ENCODE data around the gene NIPAL3.
"Not testable (repeated sequence)": the region's sequence is repeated elsewhere in the genome, so short reads cannot be mapped to it uniquely, and the experiment has no call there.

The NIPAL3 gene

DNA sequence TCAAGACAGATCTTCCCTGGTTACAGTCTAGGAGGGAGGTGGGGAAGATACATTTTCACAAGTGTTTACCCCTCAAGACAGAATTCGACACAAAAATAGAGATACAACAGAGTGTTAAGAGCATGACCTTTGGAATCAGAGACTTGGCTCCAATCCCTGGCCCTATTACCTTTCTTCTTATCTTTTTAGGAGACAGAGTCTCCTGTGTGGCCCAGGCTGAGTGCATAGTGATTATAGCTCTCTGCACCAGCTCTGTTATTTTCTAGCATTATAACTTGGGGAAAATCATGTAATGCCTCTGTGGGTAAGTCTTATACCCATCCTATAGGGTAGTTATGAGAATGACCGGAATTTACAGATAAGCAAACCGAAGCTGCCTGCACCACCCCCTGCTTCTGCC is 9.8 kb downstream of the NIPAL3 start:
- no peak for DNase-seq

DNA sequence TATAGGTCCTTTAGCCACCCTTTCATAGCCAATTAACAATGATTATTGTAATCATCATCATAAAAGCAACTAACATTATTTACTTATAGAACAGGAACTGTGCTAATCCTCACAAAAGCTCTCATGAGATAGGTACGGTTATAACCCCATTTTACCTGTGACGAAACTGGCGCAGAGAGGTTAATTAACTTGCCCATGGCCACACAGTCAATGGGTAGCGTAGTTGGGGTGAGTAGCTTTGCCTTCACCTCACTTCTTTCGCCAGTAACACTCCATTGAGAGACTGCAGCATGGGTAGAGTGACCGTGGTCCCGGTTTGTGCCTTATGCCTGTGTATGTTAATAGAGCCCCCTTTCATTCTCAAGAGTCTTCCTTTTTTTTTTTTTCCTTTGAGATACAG is 10.3 kb downstream of the NIPAL3 start:
- no peak for DNase-seq

DNA sequence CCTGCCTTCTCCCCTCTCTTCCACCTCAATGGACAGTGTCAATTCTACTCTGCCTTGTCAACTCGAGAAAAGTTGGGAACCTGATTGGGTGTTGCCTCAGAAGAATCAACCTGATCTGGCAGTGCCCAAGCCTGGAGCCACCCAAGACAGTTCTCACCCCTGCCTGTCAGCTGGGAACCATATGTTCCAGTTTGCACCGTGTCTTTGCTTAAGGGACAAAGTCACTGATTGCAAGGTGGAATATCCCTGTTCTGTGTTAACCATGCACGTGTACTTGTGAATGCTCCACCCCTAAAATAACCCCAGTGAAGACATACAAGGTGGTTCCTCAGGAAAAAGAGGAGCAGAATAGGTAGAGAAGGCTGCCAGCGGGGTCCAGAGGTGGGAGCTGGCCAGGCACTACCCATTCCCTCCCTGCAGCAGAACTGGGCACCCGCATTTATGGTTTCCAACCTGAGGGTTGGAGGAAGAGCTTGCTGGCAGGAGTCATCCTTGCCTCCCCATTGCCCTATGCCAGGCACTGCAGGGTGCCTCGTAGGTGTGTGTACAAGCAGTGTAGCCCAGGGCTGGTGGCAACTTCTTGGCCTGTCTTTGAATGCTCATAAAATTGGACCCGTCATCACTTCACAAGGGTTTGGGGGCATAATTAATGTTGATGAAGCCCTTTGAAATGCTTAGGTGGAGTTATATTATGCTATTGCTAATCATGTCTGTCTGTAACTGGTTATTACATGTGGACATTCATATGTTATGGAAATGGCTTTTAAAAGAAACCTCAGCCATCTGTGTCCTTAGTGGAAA is 11.3 kb downstream of the NIPAL3 start:
- no peak for DNase-seq

DNA sequence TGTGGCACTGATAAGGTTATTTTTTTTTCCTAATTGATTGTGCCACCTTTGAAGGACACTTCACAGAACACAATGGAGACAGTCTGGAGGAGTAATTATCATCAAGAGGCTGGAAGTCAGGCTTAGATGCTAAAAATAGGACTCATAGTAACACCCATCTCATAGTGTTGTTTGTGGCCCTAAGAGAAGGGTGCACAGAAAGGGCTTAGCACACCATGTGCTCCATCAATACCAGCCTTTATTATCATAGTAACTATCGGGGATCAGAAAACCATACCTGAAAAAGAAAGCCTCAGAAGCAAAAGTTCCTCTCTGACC is 11.9 kb downstream of the NIPAL3 start:
- DNase-seq, result no peak

DNA sequence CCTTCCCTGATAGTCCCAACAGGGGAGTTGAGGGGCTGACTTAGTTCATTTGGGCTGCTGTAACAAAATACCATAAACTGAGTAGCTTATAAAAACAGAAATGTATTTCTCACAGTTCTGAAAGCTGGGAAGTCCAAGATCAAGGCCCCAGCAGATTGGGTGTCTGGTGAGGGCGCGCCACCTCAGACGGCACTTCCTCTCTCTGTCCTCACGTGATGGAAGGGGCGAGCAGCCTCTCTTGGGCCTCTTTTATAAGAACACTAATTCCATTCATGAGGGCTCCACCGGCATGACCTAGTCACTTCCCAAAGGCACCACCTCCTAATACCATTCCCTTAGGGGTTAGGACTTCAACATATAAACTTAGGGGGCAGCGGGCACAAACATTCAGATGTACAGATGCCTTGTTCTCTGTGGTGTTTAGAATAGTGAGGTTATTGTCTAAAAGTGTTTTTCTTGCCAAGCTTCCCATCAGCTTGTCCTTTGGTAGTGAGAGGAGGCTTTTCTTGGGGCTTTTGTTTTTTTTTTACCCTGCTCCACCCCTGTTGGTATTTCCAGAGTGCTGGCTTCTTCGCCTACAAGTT is 20.3 kb downstream of the NIPAL3 start:
- no peak for DNase-seq

DNA sequence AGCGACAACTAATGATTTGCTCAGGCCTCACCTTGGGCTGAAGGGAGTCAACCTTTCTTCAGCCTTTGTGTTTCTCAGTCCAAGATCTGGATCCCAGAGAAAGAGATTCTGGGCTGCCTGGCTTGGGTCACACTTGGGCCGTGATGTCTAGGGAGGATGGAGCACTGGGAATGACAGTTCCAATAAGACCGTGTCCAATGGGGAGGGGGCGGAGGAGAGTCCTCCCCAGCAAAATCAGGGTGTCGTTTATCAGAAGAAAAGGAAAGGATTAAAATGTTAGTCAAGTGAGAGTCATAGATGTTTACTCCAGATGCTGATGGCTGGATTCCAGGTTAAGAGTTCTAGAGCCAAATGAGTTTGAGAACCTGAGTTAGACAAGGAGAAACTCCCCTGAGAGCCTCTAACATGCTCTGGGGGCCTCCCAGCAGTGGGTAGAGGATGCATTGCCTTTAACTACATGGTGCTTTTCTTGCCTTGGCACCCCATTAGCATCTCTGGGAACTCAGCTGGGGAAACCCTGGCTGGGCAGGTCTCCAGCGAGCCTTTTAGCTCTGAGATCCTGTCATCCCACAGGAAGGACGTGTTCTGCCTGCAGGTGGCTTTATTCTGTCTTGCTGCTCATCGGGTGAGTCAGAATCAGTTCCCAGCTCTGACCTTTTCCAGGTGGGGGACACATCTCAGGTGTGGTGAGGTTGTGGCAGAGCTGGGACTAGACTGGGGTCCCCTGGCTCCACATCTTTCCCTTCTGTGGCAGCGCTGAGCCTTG is 22.2 kb downstream of the NIPAL3 start:
- no peak for DNase-seq

DNA sequence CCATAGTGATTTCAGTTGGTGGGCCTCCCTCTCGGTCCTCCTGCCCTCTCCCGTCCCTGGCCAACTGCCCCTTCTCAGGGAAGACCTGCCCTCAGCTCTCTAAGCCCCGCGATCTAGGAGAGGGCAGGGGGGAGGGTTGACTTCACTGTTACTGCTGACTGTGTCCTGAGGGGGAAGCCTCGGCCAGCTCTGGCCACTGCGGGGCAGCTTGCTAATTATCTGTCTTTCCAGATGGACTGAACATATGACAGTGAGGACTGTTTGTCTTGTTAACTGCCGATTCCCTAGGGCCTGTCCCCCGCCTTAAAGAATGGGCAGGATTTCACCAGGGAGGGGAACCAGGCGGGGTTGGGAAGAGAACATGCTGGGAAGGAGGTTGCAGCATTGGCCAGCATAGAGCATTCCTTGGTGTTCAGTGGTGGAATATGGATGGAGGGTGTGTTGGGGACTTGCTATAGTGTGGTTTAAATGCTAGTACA is 22.9 kb downstream of the NIPAL3 start:
- no peak for DNase-seq

DNA sequence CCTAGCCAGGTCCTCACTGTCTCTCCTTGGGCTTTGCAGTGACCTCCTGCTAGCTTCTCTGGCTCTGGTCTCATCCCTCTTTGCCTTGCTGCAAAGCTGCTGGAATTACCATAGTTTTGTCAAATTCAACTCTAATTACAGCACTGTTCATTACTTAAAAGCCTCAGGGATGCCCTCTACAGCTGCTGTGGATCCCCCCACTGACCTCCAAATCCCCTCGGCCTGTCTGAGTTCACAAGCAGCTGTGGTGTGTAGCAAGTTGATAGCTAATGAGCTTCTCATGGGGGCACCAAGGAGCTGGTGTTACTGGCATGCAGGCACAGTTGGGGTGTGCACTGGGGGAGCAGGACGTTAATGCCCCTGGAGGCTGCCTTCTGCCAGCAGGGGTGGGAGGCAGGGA is 24.8 kb downstream of the NIPAL3 start:
- no peak for DNase-seq

DNA sequence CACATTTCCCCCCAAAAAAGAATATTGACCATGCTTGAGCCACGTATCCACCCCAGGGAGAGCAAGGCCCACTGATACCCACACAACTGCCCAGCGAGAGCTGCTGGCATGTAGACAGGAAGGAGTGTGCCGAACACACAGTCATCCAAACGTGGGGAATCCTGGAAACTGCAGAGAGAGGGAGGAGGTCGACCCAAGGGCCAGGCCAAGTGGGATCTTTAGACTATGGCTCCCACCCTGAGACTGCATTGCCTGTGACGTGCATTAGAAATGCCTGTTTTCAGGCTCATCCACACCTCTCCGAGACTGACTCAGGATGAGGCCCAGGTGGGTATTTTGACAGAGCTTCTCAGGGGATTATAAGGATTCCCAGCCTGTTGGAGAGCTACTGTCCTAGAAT is 25.9 kb downstream of the NIPAL3 start:
- DNase-seq, result no peak

DNA sequence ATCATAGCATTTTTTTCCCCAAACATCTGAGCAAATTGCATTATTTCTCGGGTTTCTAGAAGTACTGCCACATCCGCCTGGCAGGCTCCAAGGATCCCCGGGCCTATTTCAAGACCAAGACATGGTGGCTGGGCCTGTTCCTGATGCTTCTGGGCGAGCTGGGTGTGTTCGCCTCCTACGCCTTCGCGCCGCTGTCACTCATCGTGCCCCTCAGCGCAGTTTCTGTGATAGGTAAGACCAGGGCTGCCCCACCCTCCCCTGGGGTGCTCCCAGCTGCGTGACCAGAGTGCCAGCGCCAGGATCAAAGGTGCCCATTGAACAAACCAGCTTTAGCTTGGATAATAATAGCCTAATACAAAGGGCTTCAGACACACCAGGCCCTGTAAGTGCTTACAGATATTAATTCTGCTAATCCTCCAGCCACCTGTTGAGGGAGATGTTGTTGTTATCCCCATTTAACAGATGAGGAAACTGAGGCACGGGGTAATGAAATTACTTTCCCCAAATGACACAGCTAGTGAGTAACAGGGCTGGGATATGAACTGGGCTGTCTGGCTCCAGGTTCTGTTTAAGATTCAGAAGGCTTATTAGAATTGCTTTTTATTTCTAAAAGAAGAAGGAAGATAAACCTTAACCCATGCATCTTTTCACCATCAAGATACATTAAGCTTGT is 26.5 kb downstream of the NIPAL3 start:
- no peak for DNase-seq

DNA sequence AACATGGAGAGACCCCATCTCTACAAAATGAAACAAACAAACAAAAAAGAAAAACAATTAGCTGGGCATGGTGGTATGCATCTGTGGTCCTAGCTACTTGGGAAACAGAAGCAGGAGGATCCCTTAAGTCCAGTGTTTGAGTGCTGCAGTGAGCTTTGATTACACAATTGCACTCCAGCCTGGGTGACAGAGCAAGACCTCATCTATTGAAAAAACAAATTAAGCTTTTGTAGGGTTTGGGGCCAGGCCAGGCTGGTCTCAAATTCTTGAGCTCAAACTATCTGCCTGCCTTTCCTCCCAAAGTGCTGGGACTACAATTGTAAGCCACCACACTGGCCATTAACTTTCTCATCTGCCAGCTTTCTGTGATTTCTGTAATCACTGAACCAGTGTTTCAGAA is 27.2 kb downstream of the NIPAL3 start:
- no peak for DNase-seq

DNA sequence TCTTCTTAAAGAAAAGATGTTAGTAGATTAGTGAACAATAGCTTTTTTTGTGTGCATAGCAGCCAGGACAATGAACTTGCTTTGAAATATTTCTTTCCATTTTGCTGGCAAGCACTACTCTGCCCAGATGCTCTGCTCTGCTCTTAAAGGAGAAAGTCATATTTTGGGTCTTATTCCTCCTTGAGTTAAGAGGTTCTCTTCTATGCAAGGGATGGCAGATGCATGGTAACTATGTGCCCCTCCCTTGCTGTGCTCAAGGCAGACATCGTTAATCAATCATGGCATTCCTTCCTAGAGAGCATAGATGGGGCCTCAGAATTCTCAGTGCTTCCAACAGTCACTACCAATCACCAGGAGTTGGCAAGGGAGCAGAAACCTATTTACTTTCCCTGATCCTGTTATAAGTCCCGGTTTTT is 27.6 kb downstream of the NIPAL3 start:
- DNase-seq, result no peak

DNA sequence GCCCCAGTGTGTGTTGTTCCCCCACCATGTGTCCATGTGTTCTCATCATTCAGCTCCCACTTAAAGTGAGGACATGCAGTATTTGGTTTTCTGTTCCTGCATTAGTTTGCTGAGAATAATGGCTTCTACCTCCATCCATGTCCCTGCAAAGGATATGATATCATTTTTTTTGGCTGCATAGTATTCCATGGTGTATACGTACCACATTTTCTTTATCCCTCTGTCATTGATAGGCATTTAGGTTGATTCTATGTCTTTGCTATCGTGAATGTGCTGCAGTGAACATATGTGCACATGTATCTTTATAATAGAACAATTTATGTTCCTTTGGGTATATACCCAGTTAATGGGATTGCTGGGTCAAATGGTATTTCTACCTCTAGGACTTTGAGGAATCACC is 30.8 kb downstream of the NIPAL3 start:
- not testable (repeated sequence) for DNase-seq

DNA sequence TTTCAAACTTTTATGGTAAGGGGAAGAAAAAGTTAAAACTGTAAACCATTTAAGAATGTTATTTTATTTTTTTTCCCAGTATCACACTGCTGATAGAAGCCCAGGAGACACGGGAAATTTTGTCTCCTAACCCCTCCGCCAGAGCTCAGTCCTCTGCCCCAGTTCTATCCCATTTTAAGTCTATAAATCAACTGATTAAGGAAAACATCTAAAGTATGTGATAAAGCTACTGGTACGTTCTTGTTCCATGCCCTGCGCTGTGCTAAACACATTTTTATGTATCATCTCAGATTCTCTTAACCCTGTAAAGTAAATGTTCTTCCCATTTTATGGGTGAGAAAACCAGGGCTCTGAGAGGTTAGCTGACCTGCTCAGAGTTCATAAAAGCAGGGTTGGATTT is 34.7 kb downstream of the NIPAL3 start:
- DNase-seq, result no peak

DNA sequence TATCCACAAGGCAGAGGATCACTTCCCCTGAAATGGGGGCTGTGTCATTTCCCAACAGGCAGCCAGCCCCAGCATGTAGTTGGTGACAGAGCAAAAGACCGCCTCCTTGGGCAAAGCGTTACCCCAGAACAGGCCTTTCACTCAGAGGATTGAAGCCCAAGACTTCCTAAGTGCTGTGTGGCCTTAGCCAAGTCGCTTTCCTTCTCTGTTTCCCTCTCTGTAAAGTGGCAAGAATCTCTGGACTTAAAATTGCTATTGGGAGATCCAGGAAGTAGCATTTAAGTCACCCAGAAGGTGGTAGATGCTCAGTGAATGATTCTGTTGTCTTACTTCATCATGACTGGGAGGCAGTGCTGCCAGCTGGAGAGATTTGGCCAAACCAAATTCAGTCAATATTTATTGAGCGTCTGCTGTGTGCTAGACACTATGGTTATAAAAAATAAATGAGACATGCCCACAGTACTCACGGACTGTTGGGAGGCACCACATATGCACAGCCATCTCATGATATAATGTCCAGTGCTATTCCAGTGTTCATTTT is 35.3 kb downstream of the NIPAL3 start:
- DNase-seq, result no peak

DNA sequence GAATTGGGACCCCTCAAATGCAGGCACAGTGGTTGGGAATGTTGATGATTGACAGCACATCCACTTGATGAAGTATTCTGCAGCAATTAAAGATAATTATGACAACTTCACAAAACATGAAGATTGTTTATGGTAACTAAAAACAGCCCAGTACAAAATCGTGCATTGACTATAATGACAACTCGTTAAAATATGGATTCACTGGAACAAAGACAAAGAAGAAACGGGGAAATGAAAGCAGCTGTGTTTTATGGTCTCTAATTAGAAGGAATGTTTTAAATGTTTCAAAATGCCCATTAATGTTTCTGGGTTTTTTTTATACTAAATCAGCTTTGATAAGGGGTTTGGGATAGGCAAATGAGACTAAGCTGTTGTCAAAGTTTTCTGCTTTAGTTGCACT is 36.1 kb downstream of the NIPAL3 start:
- no peak for DNase-seq

DNA sequence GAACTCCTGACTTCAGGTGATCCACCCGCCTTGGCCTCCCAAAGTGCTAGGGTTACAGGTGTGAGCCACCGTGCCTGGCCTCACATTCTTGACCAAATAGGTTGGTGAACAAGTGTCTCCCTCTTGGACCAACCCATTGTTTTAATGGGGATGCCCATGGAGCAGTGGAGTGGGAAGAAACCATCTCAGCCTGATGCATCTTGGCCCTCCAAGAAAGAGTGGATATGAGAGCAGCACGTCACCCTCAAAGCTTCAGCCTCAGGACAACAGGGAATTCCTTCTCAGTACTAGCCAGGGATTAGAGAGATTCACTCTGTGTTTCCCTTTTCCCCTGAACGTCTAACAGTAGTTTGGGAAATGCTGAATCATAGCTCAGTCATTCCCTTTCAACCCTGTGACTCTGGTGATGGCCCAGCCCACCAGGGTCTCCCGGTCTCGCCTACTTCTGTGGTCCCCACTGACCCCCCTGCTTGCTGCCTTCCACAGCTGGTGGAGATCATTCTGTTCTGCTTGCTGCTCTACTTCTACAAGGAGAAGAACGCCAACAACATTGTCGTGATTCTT is 37.4 kb downstream of the NIPAL3 start:
- no peak for DNase-seq

DNA sequence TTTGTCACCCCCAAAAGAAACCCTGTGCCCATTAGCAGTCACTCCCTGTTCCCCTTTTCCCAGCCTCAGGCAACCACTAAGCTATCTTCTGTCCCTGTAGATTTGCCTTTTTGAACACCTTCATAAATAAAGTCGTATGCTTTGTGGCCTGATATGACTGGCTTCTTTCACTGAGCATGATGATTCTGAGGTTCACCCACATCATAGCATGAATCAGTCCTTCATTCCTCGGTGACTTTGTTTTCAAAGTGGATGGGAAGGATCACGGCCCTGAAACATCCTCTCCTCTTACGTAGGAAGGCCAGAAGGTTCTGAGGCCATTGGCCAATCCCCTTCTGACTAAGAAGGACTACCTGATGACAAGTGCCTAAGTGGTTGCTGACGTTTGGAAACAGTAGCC is 39.1 kb downstream of the NIPAL3 start:
- DNase-seq, result no peak

DNA sequence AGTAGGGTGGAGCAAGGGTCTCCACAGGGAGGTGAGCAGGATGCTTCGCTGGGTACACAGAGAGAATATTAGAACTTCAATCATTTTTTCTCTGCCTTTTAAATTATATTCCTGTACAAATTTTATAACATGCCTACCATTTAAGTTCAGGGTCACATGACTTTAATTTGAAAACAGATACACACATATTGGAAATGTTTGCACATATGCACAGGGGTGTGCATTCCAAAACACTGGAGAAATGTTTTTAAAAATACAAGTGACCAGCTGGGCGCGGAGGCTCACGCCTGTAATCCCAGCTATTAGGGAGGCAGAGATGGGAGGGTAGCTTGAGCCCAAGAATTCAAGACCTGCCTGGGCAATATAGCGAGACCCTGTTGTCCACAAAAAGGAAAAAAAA is 39.7 kb downstream of the NIPAL3 start:
- DNase-seq, result no peak

DNA sequence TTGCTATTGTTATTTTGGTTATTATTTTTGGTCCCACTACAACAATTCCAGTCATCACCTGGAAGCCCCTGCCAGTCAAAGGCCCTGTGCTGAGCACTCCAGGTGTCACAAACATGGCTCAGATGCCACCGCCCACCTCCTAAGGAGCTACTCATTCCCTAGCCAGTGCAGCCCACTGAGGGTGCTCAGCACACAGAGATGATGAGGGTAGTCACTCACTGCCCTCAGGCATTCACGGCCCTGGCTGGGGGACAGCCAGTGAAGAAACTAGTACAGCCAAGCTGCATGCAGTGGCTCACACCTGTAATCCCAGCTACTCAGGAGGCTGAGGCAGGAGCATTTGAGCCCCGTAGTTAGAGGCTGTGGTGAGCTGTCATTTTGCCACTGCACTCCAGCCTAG is 42.3 kb downstream of the NIPAL3 start:
- DNase-seq, result no peak

DNA sequence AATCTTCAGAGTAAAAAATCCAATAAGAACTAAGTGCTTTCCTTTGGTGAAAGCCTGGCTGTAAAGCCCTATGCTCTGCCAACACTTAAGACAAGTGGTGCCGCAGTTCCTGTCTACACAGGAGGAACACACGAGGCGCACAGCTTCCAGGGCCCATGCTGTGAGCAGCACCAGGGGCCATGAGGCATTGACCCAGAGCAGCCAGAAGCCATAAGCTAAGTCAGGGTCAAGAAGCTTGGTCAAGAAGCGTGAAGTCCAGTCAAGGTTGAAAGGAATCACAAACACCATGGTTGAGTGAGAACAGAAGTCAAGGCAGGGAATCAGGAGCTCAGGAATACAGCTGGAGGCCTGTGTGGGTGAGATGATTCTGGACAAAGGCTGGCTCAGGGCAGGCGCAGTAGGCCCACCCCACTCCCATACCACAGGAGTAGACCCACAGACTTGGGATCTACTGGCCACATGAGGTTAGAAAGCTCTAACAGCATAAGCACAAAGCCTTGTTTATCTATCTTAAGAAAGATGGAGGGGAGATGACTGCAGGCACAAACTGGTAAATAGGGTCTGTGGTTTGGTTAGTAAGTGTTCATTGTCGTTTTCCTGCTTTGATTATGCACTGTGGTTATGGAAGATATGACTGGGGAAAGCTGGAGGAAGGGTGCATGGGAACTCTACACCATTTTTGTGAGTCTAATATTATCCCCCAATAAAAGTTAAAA is 44.1 kb downstream of the NIPAL3 start:
- no peak for DNase-seq

DNA sequence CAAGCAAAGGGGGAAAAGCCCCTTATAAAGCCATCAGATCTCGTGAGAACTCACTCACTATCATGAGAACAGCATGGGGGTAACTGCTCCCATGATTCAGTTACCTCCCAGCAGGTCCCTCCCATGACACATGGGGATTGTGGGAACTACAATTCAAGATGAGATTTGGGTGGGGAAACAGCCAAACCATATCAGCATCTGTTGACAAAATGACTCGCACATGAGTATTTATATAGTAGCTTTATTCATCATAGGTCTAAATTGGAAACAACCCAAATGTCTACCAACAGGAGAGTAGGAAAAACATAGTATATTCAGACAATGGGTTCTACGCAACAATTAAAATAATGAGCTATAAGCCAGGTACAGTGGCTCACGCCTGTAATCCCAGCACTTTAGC is 46.5 kb downstream of the NIPAL3 start:
- DNase-seq, result not testable (repeated sequence)

Measured in activated T-cell treated with anti-CD3 and anti-CD28 coated beads, Interleukin-2, amount 50 U/mL, for 1 hour (primary cell).